ENCODE data around the gene TFCP2. TPM values are rescaled to one million over a fixed set of nuclear protein-coding genes. Genes with fewer than 3 reads are reported as not detected.

Gene TFCP2
- total RNA-seq, 2 experiments from 2014 or later = 27.4 to 27.9 TPM

- Mint-ChIP-seq H3K4me3 (no peak overlapping the region), H3K9me3 (no peaks in the 10 kb centered on the region), H3K27ac (no peak overlapping the region), H3K27me3 (no peaks in the 10 kb centered on the region), H3K36me3 (ENCODE audit: low read depth) (no peaks in the 10 kb centered on the region), H3K4me1 (ENCODE audit: low read depth) (peaks cover 5% of the 10 kb centered on the region)
- ATAC-seq (no peak), DNase-seq (no peak)
- CTCF ChIA-PET = no interaction called here
- POLR2A ChIA-PET = no interaction called here
- TF ChIP-seq CTCF (IDR thresholded peaks at IDR 0.05) = no peak
- intact Hi-C loops (cut with micrococcal nuclease) = no loop called here
These were observed 27.9 kb upstream of the TFCP2 start for GRCh38 chr12:51200806-51201205.

DNA sequence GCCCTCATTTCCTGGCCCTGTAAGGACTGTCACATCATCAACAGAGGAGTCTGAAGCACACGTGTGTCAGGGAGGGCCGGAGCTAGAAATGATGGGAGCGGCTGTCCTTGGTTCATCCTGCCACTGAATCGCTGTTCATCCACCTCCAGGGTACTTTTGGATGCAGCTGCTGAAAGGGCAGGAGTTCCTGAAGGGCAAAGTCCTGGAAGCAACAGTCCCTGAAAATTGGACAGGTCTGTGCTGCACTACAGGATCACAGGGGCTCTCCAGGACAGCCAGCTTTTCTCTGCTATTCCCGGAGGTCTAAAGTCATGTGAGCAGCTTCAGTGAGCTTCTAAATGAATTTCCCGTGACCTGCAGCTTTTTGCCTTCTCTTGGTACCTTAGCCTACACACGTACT, 27.2 kb upstream of the TFCP2 start:
- ATAC-seq (no peak), DNase-seq (no peak)
- Mint-ChIP-seq H3K27me3 (no peaks in the 10 kb centered on the region), H3K36me3 (ENCODE audit: low read depth) (no peaks in the 10 kb centered on the region), H3K9me3 (no peaks in the 10 kb centered on the region), H3K27ac (no peak overlapping the region), H3K4me1 (ENCODE audit: low read depth) (peaks cover 5% of the 10 kb centered on the region), H3K4me3 (no peak overlapping the region)
- intact Hi-C loops (cut with micrococcal nuclease) = no loop called here
- no peak for TF ChIP-seq CTCF (IDR thresholded peaks at IDR 0.05)
- POLR2A ChIA-PET = no interaction called here
- CTCF ChIA-PET = interaction anchor here (0.6 to 1.0 kb wide), 2 partner anchors 16 to 18 kb away, joined by 3 read pairs; no protein-coding TSS in a partner anchor

- ChIA-PET CTCF (interaction anchor here (0.6 to 1.0 kb wide), 2 partner anchors 17 to 19 kb away, joined by 3 read pairs; no protein-coding TSS in a partner anchor), POLR2A (no interaction called here)
- no peak for TF ChIP-seq CTCF (IDR thresholded peaks at IDR 0.05)
- H3K4me3 Mint-ChIP-seq = no peak overlapping the region
- no peak overlapping the region for H3K27ac Mint-ChIP-seq
- H3K36me3 Mint-ChIP-seq (ENCODE audit: low read depth) = no peaks in the 10 kb centered on the region
- no peak for ATAC-seq
- peaks cover 5% of the 10 kb centered on the region for H3K4me1 Mint-ChIP-seq (ENCODE audit: low read depth)
- H3K9me3 Mint-ChIP-seq = no peaks in the 10 kb centered on the region
- DNase-seq = no peak
- intact Hi-C loops (cut with micrococcal nuclease) = no loop called here
- no peaks in the 10 kb centered on the region for H3K27me3 Mint-ChIP-seq
These were observed 26.5 kb upstream of the TFCP2 start for GRCh38 chr12:51199366-51199945.

GRCh38 chr12:51198568-51199365, 25.8 kb upstream of the TFCP2 start:
- CTCF ChIA-PET = interaction anchor here (1.0 kb wide), 1 partner anchor 18 kb away, joined by 3 read pairs; no protein-coding TSS in a partner anchor
- H3K4me1 Mint-ChIP-seq (ENCODE audit: low read depth) = peaks cover 5% of the 10 kb centered on the region
- intact Hi-C loops (cut with micrococcal nuclease) = no loop called here
- no peak for TF ChIP-seq CTCF (IDR thresholded peaks at IDR 0.05)
- no peaks in the 10 kb centered on the region for H3K9me3 Mint-ChIP-seq
- H3K27me3 Mint-ChIP-seq = no peaks in the 10 kb centered on the region
- H3K27ac Mint-ChIP-seq = no peak overlapping the region
- no peak for ATAC-seq
- POLR2A ChIA-PET = no interaction called here
- no peaks in the 10 kb centered on the region for H3K36me3 Mint-ChIP-seq (ENCODE audit: low read depth)
- no peak overlapping the region for H3K4me3 Mint-ChIP-seq
- no peak for DNase-seq

Measured in activated CD8-positive, alpha-beta T cell treated with anti-CD3 and anti-CD28 coated beads for 36 hours (primary cell).